Large intestine (tissue), 3 donors: ENCODE measurements around the gene DNAJC18. TPM values are rescaled to one million over a fixed set of nuclear protein-coding genes. Genes with fewer than 3 reads are reported as not detected.

Experiments used
- DNase-seq, 2 donors: peaks; one replicate each; pipeline versions ENCODE4 v3.0.0 to v3.0.0-alpha.2; 2013
- H3K27ac ChIP-seq: one replicate; pipeline ENCODE4 v1.5.1; 2013; ENCODE audit warnings: low read length
- H3K27me3 ChIP-seq: 2 replicates; pipeline ENCODE4 v1.6.1; 2013; ENCODE audit warnings: low read length; ENCODE audit not compliant: control insufficient read depth, insufficient read depth
- H3K36me3 ChIP-seq: 2 replicates; pipeline ENCODE4 v1.6.1; 2013; ENCODE audit warnings: low read length; ENCODE audit not compliant: control insufficient read depth, insufficient read depth
- H3K4me1 ChIP-seq: one replicate; pipeline ENCODE4 v1.6.1; 2013; ENCODE audit warnings: low read length; ENCODE audit not compliant: control insufficient read depth, insufficient read depth
- H3K4me3 ChIP-seq: one replicate; pipeline ENCODE4 v1.5.1; 2013; ENCODE audit warnings: low read length
- H3K9me3 ChIP-seq: one replicate; pipeline ENCODE4 v1.6.1; 2013; ENCODE audit warnings: mild to moderate bottlenecking, low read depth, low read length, moderate library complexity; ENCODE audit not compliant: control insufficient read depth
- WGBS: methylation state at CpG from one replicate; pipeline ENCODE4 v1.1.5; 2013; ENCODE audit warnings: low lambda C conversion rate; ENCODE audit not compliant: insufficient coverage; 5-methylcytosine and 5-hydroxymethylcytosine counted together
- polyA plus RNA-seq: library from polyadenylated mRNA; unstranded; fragments of 120-200 nt; gene quantifications from one replicate; pipeline ENCODE4 v1.2.1, GENCODE V29; 2013

DNAJC18 gene
- polyA plus RNA-seq, 1 donor = 8.7 TPM

- DNase-seq = no peak
- 17% methylated on average over 1 of the region's 5 CpGs for WGBS
- H3K4me1 ChIP-seq = peaks cover 12% of the 10 kb centered on the region
Observed at GRCh38 chr5:139404484-139404840, 34.9 kb downstream of the DNAJC18 start.

DNA sequence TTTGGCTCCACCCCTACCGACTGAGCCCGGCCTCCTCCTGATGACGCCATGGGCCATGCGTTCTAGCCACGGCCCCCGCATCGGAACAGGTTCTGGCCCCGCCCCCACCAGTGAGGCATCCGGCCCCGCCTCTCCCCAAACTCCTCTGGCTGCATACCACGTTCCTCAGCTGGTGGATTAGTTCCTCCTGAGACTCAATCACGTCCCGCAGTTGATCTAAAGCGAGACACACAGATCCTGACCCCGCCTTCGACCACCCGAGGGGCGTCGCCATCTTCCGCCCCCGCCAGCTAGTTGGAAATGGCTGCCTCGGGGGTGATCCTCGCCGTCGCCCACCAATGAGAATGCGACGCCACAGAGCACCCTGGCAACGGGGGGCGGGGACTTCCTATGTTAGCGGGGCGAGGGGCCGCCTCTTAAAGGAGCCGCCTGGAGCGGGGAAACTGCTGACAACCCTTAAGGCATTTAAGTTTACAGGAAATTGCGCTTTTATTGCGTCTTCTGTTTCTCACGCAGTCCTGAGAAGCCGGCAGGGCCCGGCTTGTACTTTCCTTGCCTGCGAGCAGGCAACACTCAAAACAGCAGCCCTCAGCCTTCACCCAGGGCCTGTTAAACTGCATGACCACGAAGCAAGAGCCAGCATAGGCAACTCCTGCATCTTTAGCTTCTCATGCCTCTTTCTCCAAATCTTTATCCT, 35.4 kb downstream of the DNAJC18 start, which contains the start of gene SPATA24:
Gene SPATA24 (minus strand): TSS at position 303 of the 697 bp plus-strand sequence. CDS start 29 bp downstream, at position 274.
- DNase-seq = peak; percentile 97 to 99
- Histone ChIP-seq H3K4me1 (peaks cover 12% of the 10 kb centered on the region), H3K4me3 (peak within 1 kb of the TSS; percentile 61), H3K27ac (peak within 1 kb of the TSS; percentile 87), H3K9me3 (no peaks in the 10 kb centered on the region), H3K36me3 (peaks cover 2% of the 10 kb centered on the region), H3K27me3 (no peaks in the 10 kb centered on the region)
- no CpG with 5 or more reads among the region's 41 CpGs for WGBS

More at GRCh38 chr5:139404484-139404840, 34.9 kb downstream of the DNAJC18 start:
- Histone ChIP-seq H3K36me3 (peaks cover 2% of the 10 kb centered on the region), H3K27ac (peak overlapping the region; percentile 87), H3K4me3 (peak overlapping the region; percentile 61), H3K9me3 (no peaks in the 10 kb centered on the region), H3K27me3 (no peaks in the 10 kb centered on the region)

DNA sequence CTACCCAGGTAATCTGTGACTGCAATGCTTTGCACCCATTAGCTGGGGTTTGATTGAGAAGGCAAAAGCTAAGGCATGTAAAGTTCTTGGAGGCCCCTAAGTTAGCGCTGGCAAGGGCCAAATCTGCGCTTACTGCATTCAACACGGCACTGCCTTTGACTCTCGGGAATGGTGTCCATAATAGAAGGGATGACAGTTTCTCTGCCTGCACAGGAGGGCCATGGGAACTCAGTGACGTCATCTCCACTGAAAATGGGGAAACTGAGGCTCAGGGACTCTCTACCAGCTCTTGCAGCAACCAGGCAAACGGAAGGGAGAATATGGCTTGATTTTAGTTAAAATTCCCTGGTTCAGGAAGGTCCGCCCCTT, 35.9 kb downstream of the DNAJC18 start:
- H3K36me3 ChIP-seq = peaks cover 2% of the 10 kb centered on the region
- no CpG with 5 or more reads among the region's 7 CpGs for WGBS
- H3K9me3 ChIP-seq = no peaks in the 10 kb centered on the region
- DNase-seq = no peak
- peak overlapping the region; percentile 61 for H3K4me3 ChIP-seq
- H3K27ac ChIP-seq = peak overlapping the region; percentile 87
- H3K4me1 ChIP-seq = peaks cover 12% of the 10 kb centered on the region
- H3K27me3 ChIP-seq = no peaks in the 10 kb centered on the region

DNA sequence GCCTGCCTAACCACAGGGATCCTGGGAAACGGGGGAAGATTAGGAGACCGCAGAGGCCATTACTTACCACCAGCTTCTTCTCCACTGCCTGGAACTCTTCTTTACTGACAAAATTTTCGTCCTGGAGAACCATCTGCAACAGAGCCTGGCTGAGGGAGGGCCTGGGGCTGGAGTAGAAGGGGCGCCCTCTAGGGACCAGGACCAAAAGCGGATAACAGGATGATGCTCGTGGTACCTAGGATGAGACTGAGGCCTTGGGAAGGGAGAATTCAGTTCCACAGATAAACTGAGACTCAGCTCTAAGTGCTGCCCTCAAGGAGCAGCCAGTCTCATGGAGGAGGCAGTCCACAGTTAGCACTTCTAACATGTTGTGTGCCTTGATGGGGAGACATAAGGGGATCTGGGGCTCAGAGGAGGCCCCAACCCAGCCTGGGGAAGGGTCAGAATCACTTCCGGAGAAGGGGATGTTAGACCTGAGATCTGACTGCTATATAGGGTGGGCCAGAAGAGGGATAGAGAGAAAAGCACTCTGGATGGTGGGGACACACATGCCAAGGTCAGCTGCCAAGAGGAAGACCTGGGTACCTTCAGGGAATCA, 36.7 kb downstream of the DNAJC18 start:
- Histone ChIP-seq H3K27ac (no peak overlapping the region), H3K4me1 (peaks cover 12% of the 10 kb centered on the region), H3K9me3 (no peaks in the 10 kb centered on the region), H3K27me3 (no peaks in the 10 kb centered on the region), H3K4me3 (no peak overlapping the region), H3K36me3 (peaks cover 2% of the 10 kb centered on the region)
- 83% methylated on average over 1 of the region's 7 CpGs for whole genome bisulfite sequencing
- DNase-seq = no peak

DNA sequence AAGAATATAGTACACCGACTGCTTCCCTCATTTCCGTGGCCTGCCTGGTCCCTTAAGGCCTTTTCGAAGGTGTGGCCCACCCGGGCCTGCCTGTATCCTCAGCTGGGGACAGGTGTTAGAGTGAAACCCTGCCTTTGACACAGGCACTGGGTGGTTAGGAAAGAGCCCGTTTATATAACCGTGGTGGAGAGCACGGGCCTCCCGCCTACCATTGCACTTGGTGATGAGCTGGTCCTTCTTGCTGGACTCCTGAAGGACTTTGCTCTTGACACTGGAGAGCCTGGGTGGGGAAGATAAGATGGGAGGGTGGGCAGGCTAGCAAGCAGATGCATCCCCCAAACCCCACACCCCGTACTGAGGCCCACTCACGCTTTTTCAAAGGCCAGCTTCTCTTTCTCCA, 37.8 kb downstream of the DNAJC18 start:
- H3K4me3 ChIP-seq = no peak overlapping the region
- peaks cover 12% of the 10 kb centered on the region for H3K4me1 ChIP-seq
- WGBS = no CpG with 5 or more reads among the region's 10 CpGs
- DNase-seq = no peak
- peaks cover 2% of the 10 kb centered on the region for H3K36me3 ChIP-seq
- no peak overlapping the region for H3K27ac ChIP-seq
- H3K9me3 ChIP-seq = no peaks in the 10 kb centered on the region
- no peaks in the 10 kb centered on the region for H3K27me3 ChIP-seq

DNA sequence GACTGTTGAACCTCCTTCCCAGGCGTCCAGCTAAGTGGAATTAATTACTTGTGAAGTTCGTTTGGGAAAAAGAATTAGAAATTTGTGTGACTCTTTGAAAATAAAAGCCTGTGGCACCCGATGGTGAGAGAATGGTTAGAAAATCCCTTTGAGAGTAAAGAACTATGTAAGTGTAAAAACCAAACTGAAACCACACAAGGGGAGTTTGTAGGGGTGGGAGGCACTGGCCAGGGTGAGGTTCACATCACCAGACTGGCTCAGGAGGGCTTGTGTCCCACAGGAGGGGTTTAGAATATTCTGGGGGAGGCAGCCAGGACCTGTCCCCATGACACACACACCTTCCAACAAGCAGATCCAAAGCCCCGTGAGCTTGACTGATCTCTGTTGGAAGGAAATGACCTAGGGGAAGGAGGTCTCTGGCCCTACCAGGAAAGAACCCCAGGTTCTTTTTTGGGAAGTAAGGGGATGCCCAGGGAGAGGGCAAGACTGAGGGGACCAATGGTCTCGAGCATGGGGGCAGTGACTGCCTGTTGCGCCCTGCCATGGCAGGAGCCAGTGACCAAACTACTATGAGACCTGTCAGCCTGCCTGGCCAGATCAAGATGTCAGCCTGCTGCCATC, 39.7 kb downstream of the DNAJC18 start:
- Histone ChIP-seq H3K36me3 (peaks cover 2% of the 10 kb centered on the region), H3K9me3 (no peaks in the 10 kb centered on the region), H3K27ac (no peak overlapping the region), H3K4me3 (no peak overlapping the region), H3K4me1 (peaks cover 9% of the 10 kb centered on the region), H3K27me3 (peaks cover 15% of the 10 kb centered on the region)
- DNase-seq = no peak
- 90% methylated on average over 2 of the region's 6 CpGs for WGBS

DNA sequence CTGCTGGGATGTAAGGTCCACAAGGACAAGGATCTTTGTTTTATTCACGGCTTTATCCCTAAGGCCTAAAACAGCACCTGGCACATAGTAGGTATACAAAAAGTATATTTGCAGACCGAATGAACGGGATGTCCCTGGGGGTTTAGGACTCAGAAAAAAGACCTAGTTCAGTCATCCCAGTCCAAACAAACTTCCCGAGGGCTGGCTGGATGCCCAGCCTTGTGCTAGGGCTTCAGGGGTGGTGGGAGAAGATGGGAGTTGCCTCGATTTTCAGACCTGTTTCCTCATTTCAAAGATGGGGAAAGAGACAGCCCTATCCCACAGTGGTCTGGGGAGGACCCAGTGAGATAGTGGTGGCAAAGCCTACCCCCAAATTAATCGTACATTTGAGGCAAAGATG, 41.4 kb downstream of the DNAJC18 start:
- H3K27me3 ChIP-seq = peaks cover 32% of the 10 kb centered on the region
- no CpG with 5 or more reads among the region's 6 CpGs for WGBS
- H3K4me1 ChIP-seq = peaks cover 10% of the 10 kb centered on the region
- no peak for DNase-seq
- H3K27ac ChIP-seq = no peak overlapping the region
- H3K4me3 ChIP-seq = no peak overlapping the region
- H3K9me3 ChIP-seq = peaks cover 6% of the 10 kb centered on the region
- H3K36me3 ChIP-seq = peaks cover 2% of the 10 kb centered on the region

- no peak for DNase-seq
- H3K27me3 ChIP-seq = peaks cover 43% of the 10 kb centered on the region
- H3K4me3 ChIP-seq = no peak overlapping the region
- H3K4me1 ChIP-seq = peaks cover 17% of the 10 kb centered on the region
- H3K36me3 ChIP-seq = peaks cover 2% of the 10 kb centered on the region
- no peak overlapping the region for H3K27ac ChIP-seq
- H3K9me3 ChIP-seq = peaks cover 6% of the 10 kb centered on the region
- WGBS = no CpG with 5 or more reads among the region's 8 CpGs
Observed at GRCh38 chr5:139396691-139397090, 42.6 kb downstream of the DNAJC18 start.

GRCh38 chr5:139395844-139396640, 43.3 kb downstream of the DNAJC18 start:
- peaks cover 17% of the 10 kb centered on the region for H3K4me1 ChIP-seq
- H3K27me3 ChIP-seq = peaks cover 43% of the 10 kb centered on the region
- H3K4me3 ChIP-seq = no peak overlapping the region
- no peak for DNase-seq
- no peaks in the 10 kb centered on the region for H3K36me3 ChIP-seq
- peaks cover 6% of the 10 kb centered on the region for H3K9me3 ChIP-seq
- no peak overlapping the region for H3K27ac ChIP-seq
- 100% methylated on average over 1 of the region's 8 CpGs for WGBS
